ENCODE data around the gene AVEN. TPM values are rescaled to one million over a fixed set of nuclear protein-coding genes. Genes with fewer than 3 reads are reported as not detected.

AVEN gene
- total and polyA plus RNA-seq, 2 donors (not counting 3 experiments of a cell fraction or from before 2014, with no cell fraction given): 7.7 to 23.3 TPM

DNA sequence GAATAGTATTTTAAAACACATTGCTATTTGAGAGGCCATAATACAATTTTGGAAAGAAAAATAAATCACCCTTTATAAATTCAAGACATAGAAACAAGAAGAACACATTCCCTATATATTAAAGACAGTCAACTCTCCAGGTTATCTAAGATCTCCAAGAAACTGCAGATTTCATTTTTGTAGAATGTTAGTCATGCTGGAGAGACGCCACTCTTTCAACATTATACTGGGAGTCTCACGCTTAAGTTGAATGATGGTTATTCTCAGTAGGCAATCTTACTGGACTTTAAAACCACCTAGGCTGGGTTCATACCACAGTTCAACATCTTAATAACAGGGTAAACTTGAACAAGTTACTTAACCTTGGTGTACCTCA lies 74.4 kb downstream of the AVEN start:
- CTCF ChIA-PET: interaction anchor here (0.6 to 2.3 kb wide), 19 partner anchors 8 to 672 kb away, joined by 3 to 14 read pairs (median 5); partner anchors contain the start of gene AVEN
- dilution Hi-C loops (cut with MboI; ENCODE audit: extremely low pct_ligation_motif_present, low sequenced_read_pairs) (no loop called here), intact Hi-C loops (cut with micrococcal nuclease) (loop anchor here (1.0 to 10.0 kb wide), 3 partner anchors 200 to 730 kb away; no protein-coding TSS in a partner anchor)
- Histone ChIP-seq H2AFZ (ENCODE audit: low read depth, low read length) (no peak overlapping the region), H4K20me1 (replicated peaks; ENCODE audit: control insufficient read depth, extremely low read depth, insufficient read depth, low read length) (no peaks in the 10 kb centered on the region), H3K4me2 (ENCODE audit: insufficient read depth, low read length) (no peak overlapping the region), H3K9me1 (replicated peaks; ENCODE audit: control insufficient read depth, extremely low read depth, insufficient read depth, low read length) (no peaks in the 10 kb centered on the region), H3K4me3 (replicated peaks in 1 of 3; ENCODE audit: insufficient read depth in 1 of 3, low read depth in 1 of 3, low read length in 3 of 3) (no peak overlapping the region), H3K9me3 (replicated peaks; ENCODE audit: control insufficient read depth, insufficient read depth, low read length) (no peaks in the 10 kb centered on the region), H3K9ac (replicated peaks; ENCODE audit: extremely low read depth, insufficient read depth, low read length) (no peak overlapping the region), H3K36me3 (ENCODE audit: control insufficient read depth in 2 of 2, extremely low read depth in 1 of 2, insufficient read depth in 2 of 2, low read length in 2 of 2) (no peaks in the 10 kb centered on the region), H3K27ac (ENCODE audit: insufficient read depth, low read depth, low read length) (no peak overlapping the region), H3K27me3 (ENCODE audit: control insufficient read depth in 2 of 2, insufficient read depth in 2 of 2, low read length in 2 of 2) (no peaks in the 10 kb centered on the region), H3K79me2 (ENCODE audit: control insufficient read depth, insufficient read depth, low read length) (no peaks in the 10 kb centered on the region), H3K4me1 (ENCODE audit: control insufficient read depth, extremely low read depth, insufficient read depth, low read length) (peaks cover 3% of the 10 kb centered on the region)
- DNase-seq (ENCODE audit: low read depth, low spot score): no peak
- BruUV-seq (replicated peaks): no TSS peak
- TF ChIP-seq JUN (IDR thresholded peaks at IDR 0.05; ENCODE audit: borderline replicate concordance, insufficient read depth, insufficient read length, low read depth) (no peak), MYC (IDR thresholded peaks at IDR 0.05; ENCODE audit: low read depth, low read length) (no peak), FOS (IDR thresholded peaks at IDR 0.05; ENCODE audit: borderline replicate concordance, insufficient read depth, low read length) (no peak), POLR2AphosphoS5 (IDR thresholded peaks at IDR 0.05; ENCODE audit: insufficient read depth, low read depth, low read length) (no peak), EZH2 (IDR thresholded peaks at IDR 0.05; ENCODE audit: borderline replicate concordance, low read depth, low read length, severe bottlenecking) (no peak)
- TF ChIP-seq, protein P1, sequence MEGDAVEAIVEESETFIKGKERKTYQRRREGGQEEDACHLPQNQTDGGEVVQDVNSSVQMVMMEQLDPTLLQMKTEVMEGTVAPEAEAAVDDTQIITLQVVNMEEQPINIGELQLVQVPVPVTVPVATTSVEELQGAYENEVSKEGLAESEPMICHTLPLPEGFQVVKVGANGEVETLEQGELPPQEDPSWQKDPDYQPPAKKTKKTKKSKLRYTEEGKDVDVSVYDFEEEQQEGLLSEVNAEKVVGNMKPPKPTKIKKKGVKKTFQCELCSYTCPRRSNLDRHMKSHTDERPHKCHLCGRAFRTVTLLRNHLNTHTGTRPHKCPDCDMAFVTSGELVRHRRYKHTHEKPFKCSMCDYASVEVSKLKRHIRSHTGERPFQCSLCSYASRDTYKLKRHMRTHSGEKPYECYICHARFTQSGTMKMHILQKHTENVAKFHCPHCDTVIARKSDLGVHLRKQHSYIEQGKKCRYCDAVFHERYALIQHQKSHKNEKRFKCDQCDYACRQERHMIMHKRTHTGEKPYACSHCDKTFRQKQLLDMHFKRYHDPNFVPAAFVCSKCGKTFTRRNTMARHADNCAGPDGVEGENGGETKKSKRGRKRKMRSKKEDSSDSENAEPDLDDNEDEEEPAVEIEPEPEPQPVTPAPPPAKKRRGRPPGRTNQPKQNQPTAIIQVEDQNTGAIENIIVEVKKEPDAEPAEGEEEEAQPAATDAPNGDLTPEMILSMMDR (IDR thresholded peaks at IDR 0.05; ENCODE audit: extremely low read depth in 1 of 2, insufficient read depth in 1 of 2, low read depth in 1 of 2, low read length in 2 of 2): no peak
- TF ChIP-seq, protein P2, sequence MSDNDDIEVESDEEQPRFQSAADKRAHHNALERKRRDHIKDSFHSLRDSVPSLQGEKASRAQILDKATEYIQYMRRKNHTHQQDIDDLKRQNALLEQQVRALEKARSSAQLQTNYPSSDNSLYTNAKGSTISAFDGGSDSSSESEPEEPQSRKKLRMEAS (IDR thresholded peaks at IDR 0.05; ENCODE audit: insufficient read depth, insufficient read length): no peak
- no peak for FAIRE-seq
- POLR2A ChIA-PET: no interaction called here

All from endothelial cell of umbilical vein (primary cell).